ENCODE measurements around the gene ADORA1. TPM values are rescaled to one million over a fixed set of nuclear protein-coding genes. Genes with fewer than 3 reads are reported as not detected.

ADORA1 gene
- total RNA-seq: not detected

DNA sequence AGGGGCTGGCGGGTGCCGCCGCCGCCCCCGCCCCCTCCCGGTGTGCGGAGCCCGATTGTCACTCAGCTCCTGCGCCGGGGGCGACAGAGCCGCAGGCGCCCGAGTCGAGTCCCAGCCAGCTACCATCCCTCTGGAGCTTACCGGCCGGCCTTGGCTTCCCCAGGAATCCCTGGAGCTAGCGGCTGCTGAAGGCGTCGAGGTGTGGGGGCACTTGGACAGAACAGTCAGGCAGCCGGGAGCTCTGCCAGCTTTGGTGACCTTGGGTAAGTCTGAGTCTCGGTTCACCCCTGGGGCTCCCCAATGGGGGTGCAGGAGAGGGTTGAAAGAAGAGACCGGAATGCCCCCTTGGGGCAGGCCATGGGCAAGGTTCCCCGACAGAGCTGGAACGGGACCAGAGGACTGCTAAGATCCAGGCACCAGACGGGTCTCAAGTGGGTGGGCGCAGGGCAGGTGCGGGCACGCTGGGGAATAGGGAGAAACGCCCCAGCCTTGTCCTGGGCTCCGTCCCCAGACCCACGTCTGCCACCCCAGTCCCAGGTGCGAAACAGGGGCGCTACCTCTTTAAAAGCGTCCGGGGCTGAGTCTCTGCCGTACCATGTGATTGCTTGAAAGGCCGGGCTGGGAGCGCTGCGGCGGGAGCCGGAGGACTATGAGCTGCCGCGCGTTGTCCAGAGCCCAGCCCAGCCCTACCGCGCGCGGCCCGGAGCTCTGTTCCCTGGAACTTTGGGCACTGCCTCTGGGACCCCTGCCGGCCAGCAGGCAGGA is at the start of gene ADORA1:
Gene ADORA1, plus strand, starts transcription at position 61 of the 765 bp plus-strand sequence. CDS start 1,116 bp downstream, outside the sequence.

DNA sequence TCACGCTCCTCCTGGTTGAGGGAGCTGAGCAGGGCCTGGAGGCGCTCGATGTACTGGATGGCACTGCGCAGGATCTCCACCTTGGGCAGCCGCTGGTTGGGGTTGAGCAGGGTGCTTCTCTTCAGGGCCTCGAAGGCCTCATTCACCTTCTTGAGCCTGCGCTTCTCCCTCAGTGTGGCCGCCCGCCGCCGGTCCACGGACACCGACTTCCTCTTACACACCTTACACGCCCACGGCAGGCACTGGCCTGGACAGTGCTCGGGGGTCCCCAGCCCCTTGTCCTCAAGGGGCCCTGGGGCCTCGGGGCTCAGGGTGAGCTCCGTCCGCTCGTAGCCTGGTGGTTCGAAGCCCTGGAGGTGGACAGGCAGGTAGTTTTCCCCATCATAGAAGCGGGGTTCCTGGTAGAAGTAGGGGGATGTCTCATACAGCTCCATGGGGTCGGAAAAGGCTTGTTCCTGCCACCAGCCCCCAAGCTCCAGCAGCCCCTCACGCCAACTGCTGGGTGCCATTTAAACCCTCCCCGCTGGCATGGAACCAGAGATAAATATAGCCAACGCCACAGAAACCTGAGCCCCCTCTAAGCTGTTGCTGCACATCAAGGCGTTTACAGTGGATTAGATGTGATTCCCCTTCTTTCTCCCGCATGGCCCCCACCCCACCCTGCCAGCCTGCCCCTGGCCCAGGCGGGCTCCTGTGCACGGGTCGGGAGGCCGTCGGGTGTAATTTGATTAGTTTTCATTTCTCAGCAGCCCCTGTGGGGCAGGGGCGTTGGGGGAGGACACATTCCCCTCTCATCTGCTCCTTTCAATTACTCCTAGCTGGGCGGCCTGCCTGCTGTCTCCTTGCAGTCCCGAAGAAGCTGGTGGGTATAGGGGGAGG is 41.8 kb upstream of the ADORA1 start, which contains the start of gene MYOG:
Gene MYOG, minus strand, starts transcription at position 485 of the 879 bp plus-strand sequence. Its CDS starts 51 bp downstream, at position 434.

DNA sequence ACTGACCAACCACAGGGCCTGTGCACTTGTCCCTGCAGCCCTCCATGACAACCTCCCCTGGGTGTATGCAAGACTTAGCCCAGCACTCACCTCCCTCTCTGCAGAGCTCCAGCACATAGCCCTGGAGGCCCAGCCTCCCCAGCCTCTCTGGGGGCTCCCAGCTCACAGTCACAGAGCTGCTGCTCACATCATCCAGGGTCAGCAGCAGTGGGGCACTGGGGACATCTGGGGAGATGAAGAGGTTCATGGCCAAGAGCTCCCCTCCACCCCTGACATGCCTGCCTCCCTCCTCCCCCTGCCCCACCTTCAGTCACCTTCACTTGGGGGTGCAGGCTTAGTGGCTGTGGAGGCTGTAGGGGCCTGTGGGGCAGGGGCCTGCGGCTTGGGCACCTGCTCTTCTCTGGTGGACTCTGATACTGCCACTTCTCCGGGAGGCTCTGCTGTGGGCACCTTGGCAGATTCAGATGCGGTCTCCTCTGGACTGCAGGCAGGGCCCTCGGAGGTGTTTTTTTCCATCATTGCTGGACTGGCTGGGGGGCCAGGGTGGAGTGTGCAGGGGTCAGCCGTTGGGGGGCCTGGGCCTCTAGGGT is 47.8 kb downstream of the ADORA1 start, which contains the start of gene MYBPH:
Gene MYBPH, minus strand, starts transcription at position 590 of the 590 bp plus-strand sequence. Its CDS starts 71 bp downstream, at position 519.

DNA sequence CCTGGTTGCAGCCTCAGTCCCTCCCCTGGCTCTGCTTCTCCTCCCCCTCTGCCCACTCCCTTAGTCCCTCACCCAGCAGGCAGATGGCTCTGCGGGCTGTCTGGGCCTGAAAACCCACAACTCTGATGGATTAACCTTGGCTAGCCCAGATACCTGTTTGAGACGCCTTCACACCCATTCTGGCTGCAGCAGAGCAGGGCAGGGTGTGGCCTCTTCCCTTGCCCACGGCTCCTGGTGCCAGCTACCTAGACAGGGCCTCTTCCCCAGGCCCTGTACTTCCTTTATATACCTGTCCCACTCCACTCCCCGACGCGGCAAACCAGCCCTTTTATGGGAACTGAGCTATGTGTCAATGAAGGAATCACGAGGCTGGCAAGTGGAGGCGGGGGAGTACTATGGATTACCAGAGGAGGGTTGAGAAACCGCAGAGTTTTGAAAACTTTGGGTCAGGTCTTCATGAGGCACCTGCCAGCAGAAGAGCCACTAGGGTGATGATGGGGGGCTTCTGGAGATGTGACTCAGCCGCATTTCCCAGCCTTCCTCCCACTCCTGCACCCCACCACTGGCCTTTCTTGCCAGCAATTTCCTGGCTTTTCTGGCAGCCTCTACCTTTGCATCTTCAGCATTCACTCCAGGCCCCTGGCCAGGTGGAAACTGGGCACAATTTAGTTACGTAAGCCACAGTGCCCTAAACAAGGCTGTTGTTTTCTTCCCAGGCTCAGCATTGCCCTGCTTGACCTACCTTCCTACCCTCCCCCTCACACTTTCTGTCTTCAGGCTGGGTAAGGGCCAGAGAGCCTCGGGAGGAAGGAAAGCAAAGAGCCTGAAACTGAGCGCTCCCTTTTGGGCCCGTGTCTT is 59.1 kb downstream of the ADORA1 start, which contains the start of gene CHI3L1:
Gene CHI3L1, minus strand, starts transcription at position 259 of the 858 bp plus-strand sequence. Its CDS starts 81 bp downstream, at position 178.

Other genes with a start within 250 kb of the ADORA1 start
- 10 to 100 TPM; 13.7 to 14.5 TPM for gene RABIF, start 238.6 kb upstream of the ADORA1 start, total RNA-seq
- 10 to 100 TPM; 22.6 to 26.2 TPM for gene KLHL12, start 200.5 kb upstream of the ADORA1 start, total RNA-seq
- 10 to 100 TPM; 50.6 to 57.0 TPM for gene ADIPOR1, start 169.4 kb upstream of the ADORA1 start, total RNA-seq
- gene CYB5R1, start 160.5 kb upstream of the ADORA1 start, total RNA-seq: 10 to 100 TPM; 22.8 to 23.6 TPM
- 10 to 100 TPM; 62.5 to 68.8 TPM for gene TMEM183A, start 120.4 kb upstream of the ADORA1 start, total RNA-seq
- 10 to 100 TPM; 45.8 to 46.9 TPM for gene PPFIA4, start 101.2 kb upstream of the ADORA1 start, total RNA-seq
- not detected for gene MYOG, start 41.7 kb upstream of the ADORA1 start, total RNA-seq
- gene MYBPH, start 48.1 kb downstream of the ADORA1 start, total RNA-seq: not detected
- not detected for gene CHI3L1, start 59.0 kb downstream of the ADORA1 start, total RNA-seq
- under 1 TPM; 0.19 to 0.81 TPM for gene CHIT1, start 101.9 kb downstream of the ADORA1 start, total RNA-seq
- 100 to 1,000 TPM; 102 to 105 TPM for gene BTG2, start 177.8 kb downstream of the ADORA1 start, total RNA-seq
- under 1 TPM; 0.12 to 0.40 TPM for gene FMOD, start 223.4 kb downstream of the ADORA1 start, total RNA-seq

Measured in activated naive CD4-positive, alpha-beta T cell treated with anti-CD3 and anti-CD28 coated beads, Interleukin-2, amount 10 ng/mL, durations not matched to agents 5 hours and 36 hours (primary cell).